ENCODE results near the gene TRAF3. TPM values are rescaled to one million over a fixed set of nuclear protein-coding genes. Genes with fewer than 3 reads are reported as not detected.

Gene TRAF3, protein sequence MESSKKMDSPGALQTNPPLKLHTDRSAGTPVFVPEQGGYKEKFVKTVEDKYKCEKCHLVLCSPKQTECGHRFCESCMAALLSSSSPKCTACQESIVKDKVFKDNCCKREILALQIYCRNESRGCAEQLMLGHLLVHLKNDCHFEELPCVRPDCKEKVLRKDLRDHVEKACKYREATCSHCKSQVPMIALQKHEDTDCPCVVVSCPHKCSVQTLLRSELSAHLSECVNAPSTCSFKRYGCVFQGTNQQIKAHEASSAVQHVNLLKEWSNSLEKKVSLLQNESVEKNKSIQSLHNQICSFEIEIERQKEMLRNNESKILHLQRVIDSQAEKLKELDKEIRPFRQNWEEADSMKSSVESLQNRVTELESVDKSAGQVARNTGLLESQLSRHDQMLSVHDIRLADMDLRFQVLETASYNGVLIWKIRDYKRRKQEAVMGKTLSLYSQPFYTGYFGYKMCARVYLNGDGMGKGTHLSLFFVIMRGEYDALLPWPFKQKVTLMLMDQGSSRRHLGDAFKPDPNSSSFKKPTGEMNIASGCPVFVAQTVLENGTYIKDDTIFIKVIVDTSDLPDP
- 8.5 and 10.7 TPM in 2 replicates for total RNA-seq

- DNase-seq (ENCODE audit: low read depth in 2 of 2): peak; percentile 78 to 85
Observed at GRCh38 chr14:102776761-102777710, at the start of gene TRAF3. Gene TRAF3 (plus strand): TSS chr14:102777449. CDS start chr14:102870202, 92,753 bp downstream.

DNA sequence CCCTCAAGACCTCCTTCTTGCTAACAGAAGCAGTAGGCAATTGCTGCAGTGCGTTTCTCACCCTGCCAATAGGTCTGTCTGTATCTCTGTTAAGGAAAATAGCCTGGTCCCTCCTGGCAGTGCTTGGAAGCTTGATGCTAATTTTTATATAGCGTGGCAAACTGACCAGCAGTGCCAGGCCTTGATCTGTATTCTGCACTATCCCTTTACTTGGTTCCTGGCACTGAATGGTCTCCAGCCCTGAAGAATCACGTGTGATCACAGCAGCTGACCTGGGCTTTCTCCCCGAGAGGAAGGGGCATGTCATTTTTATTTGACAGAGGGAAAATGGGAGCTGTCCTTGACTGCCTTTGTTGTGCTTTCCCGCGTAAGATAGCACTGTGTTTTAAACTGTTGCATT, 48.7 kb upstream of the TRAF3 start:
- DNase-seq (ENCODE audit: low read depth in 2 of 2): no peak

DNA sequence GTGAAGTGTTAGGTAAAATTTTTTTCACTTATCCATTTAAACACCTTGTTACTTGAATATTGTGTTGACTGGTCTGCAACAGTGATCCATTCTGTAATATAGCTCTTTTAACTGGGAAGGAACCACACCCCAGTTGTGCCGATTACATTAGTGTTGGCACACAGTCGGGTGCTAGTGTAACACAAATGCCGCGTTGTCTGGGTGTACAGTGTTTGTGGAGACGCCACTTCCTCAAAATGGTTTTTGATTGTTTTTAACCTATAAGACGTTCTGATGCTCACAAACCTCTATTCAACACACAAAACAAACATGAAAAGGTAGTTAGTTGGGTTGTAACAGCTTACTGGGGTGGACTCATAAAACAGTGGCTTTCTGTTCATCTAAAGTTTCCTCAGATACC, 48.0 kb upstream of the TRAF3 start:
- DNase-seq (ENCODE audit: low read depth in 2 of 2): no peak

DNA sequence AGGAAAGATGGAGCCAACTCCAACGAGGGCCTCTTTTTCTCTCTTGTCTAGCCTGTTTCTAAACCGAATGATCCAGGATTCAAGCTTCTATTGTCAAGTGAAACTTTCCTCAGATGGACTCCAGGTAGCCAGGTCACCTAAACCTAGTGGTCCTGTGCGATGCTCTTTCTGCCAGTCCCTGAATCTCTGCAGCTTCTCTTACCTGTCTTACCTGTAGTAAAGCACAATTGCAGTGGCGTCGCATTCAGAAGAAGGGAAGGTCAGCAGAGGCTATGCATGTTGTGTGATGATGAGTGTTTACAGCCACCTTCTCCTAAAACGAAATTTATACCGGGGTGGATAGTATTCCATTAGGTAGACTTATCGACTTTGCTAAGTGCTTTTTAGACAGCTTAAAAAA, 47.4 kb upstream of the TRAF3 start:
- no peak for DNase-seq (ENCODE audit: low read depth in 2 of 2)

DNA sequence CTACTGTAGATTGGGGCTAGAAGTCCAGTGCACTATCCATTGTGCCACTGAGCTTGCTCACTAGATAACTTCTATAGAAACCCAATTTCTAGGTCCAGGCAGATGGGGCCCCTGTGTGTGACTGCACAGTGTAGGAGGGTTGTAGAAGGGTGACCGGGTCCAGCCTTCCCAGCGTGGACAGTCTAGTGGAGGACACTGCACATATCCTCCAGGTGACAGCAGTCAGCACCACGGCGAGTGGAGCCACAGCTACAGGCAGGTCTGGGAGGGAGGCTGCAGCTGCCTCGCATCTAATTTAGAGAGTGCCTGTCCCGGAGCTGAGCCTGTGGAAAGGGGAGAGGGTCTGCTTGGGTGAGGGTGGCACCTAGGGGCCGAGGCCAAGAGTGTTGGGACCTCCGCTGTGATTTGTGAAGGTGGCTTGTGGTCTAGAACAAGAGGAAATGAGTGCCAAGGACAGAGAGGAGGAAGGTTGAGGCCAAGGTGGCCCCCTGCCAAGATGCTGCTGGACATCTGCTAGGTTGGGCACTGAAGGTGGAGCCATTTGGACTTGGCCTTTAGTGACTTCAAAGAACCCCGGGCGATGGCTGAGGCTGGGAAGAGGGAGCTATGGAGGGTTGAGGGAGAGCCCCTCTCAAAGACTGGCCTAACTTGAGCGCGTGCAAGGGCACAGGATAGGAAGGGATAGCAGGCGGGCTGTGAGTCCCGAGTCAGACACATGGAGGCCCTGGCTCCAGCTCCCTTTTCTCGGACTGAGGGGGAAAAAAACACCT, 46.0 kb upstream of the TRAF3 start:
- DNase-seq (ENCODE audit: low read depth in 2 of 2): no peak

GRCh38 chr14:102731871-102732800, 45.1 kb upstream of the TRAF3 start:
- DNase-seq (ENCODE audit: low read depth in 2 of 2): no peak

DNA sequence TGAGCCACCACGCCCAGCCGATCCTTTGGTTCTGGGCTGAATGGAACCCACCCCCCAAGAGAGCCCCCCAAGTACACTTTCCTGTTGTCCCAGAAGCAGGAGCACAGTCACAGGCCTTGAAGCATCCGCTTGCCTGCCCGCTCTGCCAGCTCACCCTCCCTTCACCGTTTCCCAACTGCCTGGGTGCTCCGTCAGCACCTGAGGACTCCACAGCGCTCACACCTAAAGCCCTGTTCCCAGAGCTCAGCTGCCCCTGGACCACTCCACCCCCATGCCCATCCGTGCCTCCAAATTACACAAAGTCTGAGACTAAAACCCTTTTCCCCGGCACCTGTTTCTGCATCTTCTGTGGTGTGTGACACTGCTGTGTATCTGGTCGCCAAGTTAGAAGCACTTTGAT, 44.3 kb upstream of the TRAF3 start:
- DNase-seq (ENCODE audit: low read depth in 2 of 2): no peak

DNA sequence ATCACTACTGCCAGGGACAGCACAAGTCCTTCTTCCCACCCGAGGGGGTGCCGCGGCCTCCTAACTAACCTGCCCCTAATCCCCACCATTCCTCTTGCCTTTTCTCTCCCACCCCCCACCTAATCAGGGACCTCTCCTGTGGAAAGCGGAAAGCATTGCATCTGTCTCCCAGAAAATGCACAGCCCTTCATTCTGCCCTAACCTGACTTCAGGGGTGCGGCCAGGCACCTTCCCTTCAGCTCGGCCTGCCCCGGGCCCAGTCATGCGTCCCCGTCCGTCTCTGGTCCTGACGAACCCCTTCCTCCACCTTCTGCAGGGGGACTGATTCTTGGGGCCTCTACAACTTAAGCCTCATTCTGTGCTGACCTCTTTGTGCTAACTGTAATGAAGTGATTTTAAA, 43.9 kb upstream of the TRAF3 start:
- no peak for DNase-seq (ENCODE audit: low read depth in 2 of 2)

DNA sequence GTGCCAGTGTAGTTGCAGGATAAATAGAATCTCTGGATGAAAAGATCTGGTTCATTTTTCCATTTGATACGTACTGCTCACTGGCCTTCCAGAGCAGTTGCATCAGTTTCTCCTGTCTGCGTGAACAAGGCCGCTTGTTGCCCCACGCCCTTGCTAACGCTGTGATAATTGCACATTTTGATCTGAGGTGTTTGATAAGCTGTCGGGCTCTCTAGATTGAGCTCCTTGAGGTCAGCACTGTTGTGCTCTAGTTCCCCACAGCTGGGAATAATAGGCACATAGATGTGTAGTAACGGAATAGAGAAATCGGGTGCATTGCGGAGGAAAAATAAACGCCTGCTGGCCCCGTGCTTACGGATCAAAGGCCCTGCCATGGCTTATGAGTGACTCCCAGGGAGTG, 42.8 kb upstream of the TRAF3 start:
- DNase-seq (ENCODE audit: low read depth in 2 of 2): no peak

DNA sequence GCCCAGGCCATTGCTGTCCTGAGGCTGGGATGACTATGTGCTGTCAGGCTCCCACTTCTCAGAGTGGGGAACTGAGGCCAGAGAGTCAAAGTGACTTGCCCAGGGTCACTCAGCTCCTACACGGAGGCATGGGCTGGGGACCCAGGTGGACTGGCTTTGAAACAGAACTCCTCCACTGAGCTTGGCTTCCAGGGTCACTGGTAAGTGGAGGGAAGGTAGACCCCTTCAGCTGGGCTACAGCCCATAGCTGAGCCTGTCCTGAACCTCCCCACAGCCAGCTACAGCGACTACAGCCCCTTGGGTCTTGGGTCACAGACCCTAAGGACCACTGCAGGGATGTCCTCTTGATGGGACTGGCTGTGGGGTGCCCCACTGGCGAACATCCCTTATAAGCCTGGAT, 40.3 kb upstream of the TRAF3 start:
- DNase-seq (ENCODE audit: low read depth in 2 of 2): no peak

DNA sequence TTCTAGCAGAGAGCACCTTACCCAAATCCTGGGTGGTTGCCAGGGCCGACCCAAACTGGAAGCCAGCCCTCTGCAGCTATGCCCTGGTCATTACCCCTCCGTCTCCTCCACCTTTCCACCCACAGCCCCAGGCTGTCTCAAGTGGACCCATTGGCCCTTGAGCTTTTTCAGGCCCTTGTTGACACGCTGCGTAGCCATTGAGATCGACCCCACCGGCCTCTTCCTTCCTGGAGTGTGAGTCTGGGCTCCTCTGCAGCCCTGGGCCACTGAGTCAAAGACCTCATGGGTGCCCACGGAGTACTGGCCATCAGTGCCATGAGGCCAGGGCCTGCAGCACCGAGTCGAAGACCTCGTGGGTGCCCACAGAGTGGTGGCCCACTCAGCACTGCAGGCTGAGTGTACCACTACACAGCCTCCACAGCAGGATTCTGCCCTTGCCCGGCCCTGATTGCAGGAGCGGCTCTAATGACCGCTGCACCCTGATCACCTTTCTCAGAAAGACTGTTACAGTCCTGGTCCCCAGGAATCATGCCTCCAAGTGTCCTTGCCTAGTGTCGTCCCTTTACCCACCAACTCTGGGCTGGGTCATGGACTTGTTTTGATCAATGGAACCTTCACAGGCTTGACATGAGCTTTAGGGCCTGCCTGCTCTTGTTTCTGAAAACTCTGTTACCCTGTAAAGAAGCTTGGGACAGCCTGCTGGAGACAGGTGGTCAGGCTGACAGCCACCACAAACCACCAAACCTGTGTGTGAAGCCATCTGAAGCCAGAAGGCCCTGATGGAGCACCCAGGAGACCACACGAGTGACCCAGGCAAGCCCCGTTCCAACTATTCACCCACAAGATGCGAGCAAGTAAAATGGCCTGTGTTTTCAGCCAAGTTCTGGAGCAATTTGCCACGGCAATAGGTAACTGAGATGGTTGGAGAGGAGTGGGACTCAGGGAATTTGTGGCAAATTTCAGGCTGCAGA, 39.6 kb upstream of the TRAF3 start:
- no peak for DNase-seq (ENCODE audit: low read depth in 2 of 2)

GRCh38 chr14:102738373-102739189, 38.7 kb upstream of the TRAF3 start:
- DNase-seq (ENCODE audit: low read depth in 2 of 2): no peak

- DNase-seq (ENCODE audit: low read depth in 2 of 2): no peak
Observed at GRCh38 chr14:102739190-102739469, 38.1 kb upstream of the TRAF3 start.

GRCh38 chr14:102746634-102747438, 30.4 kb upstream of the TRAF3 start:
- DNase-seq (ENCODE audit: low read depth in 2 of 2): no peak

DNA sequence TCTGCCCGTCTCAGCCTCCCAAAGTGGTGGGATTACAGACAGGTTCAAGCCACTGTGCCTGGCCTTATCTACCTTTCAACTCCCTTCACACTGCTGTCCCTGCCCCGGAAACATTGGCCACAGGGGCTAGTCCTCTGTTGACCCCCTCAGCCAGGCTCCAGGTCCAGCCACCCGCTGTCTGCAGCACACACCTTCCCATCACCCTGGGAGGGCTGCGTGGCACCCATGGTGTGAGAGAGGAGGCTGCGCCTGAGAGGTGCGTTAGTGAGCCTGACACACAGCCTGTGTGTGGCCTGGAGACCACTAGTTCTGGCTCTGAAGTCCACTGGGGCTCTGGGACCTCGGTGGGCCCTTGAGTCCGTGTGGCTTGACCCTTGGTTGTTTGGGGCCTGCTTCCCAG, 28.4 kb upstream of the TRAF3 start:
- no peak for DNase-seq (ENCODE audit: low read depth in 2 of 2)

DNA sequence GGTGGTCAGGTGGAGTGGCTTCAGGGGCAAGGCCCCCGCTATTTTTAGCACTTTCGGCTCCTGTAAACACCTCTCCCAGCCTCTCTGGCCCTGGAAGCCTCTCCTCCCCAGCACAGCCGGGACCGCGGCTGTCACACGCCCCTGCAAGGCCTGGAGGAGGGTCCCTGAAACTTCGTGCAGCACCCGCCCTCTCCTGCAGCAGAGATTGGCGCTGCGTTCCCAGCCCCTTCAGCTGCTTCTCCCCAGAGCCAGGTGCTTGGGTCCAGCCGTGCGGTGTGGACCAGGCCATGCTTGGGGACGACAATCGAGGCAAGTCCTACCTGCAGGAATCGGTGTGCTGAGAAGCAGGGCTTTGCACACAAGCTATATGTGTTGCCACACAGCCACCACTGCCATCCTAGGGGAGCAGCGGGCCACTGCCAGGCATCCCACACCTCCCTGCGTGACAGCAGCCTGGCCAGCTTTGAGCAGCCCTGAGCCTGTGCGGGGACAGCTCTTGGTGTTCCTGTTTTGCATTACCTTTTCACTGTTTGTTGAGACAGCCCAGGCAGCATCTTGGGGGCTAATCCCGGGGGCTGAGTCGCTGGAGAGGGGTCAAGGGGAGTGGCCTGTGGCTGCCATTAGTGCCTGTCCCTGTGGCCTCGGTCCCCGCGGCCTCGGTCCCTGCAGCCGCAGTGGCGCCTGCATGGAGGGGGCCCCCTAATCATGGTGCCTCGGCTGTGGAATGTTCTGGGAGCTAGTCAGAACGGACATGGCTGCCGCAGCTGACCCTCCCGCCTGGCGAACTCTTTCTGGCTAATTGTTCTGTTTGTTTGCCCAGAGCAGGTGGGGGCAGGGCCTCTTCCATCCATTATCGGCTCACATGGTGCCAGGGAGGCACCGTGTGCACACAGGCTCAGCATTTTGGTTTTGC, 27.6 kb upstream of the TRAF3 start:
- no peak for DNase-seq (ENCODE audit: low read depth in 2 of 2)

DNA sequence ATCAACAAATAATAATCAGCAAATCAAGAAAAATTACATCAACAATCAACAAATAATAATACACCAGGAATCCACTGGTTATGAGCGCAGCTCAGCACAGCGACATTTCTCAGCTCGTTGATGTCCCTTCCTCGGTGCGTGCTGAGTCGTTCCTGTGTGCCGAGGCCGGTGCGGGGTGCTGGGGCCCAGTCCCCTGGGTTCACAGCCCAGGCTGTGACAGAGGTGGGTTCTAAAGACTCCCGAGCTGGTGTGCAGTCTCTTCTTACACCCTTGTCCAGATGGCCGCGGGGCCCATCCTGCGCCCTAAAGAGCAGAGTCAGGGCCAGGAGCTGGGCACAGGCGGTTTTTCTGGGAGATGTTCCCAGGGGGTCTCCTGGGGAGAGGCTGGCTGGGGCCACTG, 26.9 kb upstream of the TRAF3 start:
- DNase-seq (ENCODE audit: low read depth in 2 of 2): no peak

All from lung microvascular endothelial cell (primary cell).